HG02759 (cell line): ENCODE data around the gene PPFIA2.

Experiments used
- ATAC-seq: cut with Tn5 transposase; IDR thresholded peaks from one replicate; pipeline ENCODE4 v1.9.1; 2021; ENCODE audit warnings: mild to moderate bottlenecking, moderate library complexity; ENCODE audit not compliant: unreplicated experiment

Gene PPFIA2

GRCh38 chr12:81465191-81465590 lies 294.0 kb downstream of the PPFIA2 start:
- no peak for ATAC-seq

DNA sequence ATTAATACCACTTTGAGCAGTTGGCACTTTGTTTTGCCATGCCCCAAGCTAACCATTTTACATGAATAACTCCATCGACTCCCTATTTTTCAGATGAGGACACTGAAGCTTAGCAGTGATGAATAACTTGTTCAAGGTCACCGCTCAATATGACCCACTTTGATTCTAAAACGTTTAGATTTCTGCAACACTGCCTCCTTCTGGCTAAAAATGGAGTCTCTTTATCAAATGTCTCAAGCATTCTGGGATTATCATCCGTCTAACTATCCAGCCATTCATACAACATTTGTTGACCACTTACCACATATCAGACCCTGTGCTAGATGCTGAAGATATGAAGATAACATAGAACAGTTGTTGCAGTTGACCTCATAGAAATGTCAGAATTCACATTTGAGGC lies 298.0 kb downstream of the PPFIA2 start:
- ATAC-seq, result no peak

DNA sequence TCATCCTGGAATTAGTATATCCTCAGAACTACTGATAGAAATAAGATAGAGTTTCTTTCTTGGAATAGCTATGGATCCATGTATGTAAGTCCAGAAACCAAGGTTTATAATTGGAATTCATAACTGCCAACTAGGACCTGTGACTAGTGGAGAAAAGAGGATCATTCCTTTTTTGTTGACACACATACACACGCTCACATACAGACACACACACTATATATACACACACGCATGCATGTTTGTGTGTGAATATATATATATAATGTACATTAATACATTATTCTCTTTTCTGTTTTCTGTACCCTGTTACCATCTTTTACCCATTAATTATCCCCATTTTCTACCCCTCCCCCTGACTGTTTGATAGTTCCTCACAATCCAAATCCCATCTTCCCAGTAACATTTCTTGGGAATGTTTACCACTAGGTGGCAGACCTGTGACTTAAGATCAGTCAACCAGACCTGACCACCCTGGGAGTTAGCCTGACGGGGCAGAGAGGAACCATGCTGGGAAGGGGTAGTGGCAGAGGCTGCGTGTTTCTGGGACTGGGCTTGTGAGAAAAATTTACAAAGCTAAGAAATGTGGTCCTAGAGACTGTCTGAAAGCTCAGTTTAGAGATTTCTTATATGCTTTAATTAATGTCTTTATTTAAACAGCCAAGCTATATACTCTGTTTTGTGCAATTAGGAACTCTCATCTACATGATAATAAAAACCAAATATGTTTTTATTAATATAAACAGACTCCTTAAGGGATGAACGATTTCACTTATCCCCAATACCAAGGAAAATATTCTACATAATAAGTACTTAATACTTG lies 308.0 kb downstream of the PPFIA2 start:
- no peak for ATAC-seq

GRCh38 chr12:81441629-81442028 lies 317.5 kb downstream of the PPFIA2 start:
- ATAC-seq, result no peak

DNA sequence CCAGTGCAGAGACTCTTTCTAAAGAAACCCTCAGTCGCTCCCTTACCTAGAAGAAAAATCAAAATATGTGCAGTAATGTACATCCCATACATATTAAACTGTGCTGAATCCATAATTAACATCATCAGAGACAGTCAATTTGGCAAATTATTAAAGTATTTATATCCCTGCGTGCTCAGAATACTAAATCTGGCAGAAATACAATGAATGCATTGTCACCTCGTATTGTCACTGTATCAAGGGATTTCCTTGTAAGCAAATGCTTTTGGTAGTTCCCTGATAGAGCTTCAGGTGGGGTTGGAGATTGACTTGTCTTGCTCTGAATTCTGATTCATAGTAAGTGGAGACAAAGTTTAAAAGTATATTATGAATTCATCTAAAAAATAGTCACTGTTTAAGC lies 319.1 kb downstream of the PPFIA2 start:
- no peak for ATAC-seq

DNA sequence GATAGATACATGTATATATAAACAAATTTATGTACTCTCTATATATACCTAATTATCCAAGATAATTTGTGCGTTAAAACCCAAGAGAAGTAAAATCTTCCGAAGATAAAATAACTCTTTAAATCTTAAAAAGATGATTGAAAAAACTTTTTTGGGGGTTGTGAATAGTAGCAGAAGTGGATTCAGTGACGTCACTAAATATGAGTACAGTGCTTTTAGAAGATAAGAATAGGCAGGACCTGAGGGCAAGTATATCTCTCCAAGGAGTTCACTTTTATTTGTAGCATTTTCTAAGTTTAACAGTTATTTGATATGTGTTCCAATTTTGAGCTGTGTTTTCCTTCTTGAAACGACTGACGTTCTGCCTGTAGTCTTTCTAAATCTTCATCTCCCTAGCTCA lies 319.8 kb downstream of the PPFIA2 start:
- no peak for ATAC-seq

DNA sequence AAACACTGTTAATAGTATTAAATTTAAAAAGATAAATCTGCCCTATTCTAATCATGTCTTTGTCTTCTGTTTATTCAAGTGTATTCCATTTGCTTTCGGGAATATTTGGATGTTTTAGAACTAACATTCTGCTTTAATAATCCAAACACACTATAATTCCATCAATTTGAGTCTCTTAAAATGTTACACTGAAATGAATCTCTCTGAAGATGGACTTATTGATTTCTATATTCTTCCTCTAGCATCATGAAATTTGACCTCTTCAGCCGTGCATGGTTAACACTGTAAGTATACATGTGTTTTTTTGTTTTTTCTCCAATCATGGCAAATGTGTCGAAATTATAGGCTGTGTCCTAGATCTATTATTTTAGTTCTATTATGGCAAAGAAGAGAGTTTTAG lies 342.1 kb downstream of the PPFIA2 start:
- no peak for ATAC-seq

GRCh38 chr12:81416571-81416970 lies 342.6 kb downstream of the PPFIA2 start:
- no peak for ATAC-seq

- ATAC-seq, result no peak
Measured at GRCh38 chr12:81414441-81414840, 344.7 kb downstream of the PPFIA2 start.

- ATAC-seq, result no peak
Measured at GRCh38 chr12:81412940-81413339, 346.2 kb downstream of the PPFIA2 start.

GRCh38 chr12:81403348-81403747 lies 355.8 kb downstream of the PPFIA2 start:
- ATAC-seq, result no peak

DNA sequence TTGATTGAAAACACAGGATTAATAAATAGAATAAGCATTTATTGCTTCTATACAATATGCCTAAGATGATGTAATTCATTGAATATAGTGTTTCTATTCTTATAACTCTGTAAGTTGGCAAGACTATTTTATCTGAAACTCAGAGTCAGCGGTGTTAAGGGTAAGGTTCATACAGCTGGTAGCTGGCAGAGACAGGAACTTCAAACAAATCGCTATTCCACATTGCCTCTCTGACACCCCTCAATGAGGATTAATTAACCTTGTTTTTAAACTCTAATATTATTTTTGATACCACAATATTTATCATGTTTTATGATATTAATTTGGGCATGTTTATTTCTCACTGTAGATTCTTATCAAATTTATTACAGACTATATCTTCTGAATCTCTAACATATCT lies 357.9 kb downstream of the PPFIA2 start:
- no peak for ATAC-seq

GRCh38 chr12:81400024-81400423 lies 359.1 kb downstream of the PPFIA2 start:
- ATAC-seq, result no peak

- ATAC-seq, result no peak
Measured at GRCh38 chr12:81395431-81395830, 363.7 kb downstream of the PPFIA2 start.

DNA sequence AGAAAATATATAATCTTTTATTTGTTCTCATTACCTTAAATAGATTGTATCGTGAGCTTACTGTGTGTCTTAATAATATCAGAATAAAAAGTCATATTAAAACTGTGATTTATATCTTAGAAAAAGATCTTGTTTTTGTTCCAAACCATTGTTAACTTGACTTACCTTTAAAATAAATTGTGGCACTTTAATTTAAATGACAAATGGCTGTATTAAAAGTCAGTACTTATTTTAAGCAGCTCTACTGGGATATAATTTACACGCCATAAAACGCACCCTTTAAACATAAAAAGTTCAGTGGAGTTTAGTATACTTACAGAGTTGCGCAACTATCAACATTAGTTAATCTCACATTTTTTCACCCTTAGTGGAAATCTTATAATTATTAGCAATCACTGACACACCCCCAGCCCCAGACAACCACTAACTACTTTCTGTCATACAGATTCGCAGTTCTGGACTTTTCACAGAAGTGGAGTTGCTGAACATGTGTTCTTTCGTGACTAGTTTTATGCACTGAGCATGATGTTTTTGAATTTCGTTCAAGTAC lies 369.5 kb downstream of the PPFIA2 start:
- no peak for ATAC-seq

GRCh38 chr12:81386101-81386500 lies 373.0 kb downstream of the PPFIA2 start:
- no peak for ATAC-seq

- no peak for ATAC-seq
Measured at GRCh38 chr12:81381951-81382350, 377.2 kb downstream of the PPFIA2 start.

GRCh38 chr12:81378601-81379285 lies 380.4 kb downstream of the PPFIA2 start:
- no peak for ATAC-seq

- no peak for ATAC-seq
Measured at GRCh38 chr12:81377771-81378170, 381.4 kb downstream of the PPFIA2 start.

DNA sequence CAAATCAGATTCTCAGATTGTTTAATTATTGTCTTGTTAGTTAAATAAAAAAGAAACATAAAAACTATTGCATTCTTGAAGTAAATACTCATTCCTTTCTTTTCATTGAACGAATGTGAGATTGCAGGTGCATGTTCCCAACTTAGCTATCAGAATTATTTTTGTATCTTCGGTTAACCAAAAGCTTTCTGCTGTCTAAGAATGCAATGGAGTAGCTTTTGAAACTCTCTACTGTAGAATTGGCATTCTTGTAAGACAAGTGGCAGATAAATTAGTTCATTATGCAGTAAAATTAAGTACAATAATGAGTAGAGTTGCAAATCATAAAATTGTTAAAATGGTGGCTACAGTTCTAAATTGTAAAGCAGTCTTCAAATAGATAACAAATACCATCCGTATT lies 383.2 kb downstream of the PPFIA2 start:
- no peak for ATAC-seq

DNA sequence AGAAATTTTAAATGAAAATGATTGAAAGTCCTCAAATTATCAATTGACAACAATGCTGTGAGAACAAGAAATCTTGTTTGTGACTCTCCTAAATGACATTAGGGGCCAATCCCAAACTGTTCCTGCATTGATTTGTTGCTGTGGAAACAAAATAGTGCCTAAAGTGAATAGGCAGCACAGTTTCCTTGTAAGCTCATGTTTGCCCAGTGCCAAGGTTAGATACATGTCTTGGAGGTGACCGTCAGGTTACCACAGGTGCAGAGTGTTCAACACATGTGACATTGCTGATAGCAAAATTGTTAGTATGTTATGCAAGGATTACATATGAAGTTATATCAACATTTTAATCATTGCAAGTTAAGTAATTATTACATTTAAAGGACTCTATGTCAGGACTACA lies 388.7 kb downstream of the PPFIA2 start:
- no peak for ATAC-seq

DNA sequence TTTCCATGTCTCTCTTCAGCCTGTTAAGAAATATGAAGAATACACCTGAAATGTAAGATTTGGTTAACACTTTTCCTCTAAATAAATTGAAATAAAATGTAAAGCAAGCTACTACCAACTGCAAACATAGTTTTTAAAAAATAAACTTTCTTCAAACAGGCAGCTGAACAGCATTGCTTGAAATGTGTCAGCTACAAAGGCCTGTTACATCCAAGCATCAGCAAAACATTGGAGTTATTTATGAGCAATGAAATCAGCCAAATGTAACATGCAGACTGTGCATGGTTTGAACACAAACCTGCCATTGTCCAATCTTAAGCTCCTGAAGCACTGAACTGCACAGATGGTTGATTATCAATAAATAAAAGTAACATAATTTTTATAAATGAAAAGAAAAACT lies 390.0 kb downstream of the PPFIA2 start:
- no peak for ATAC-seq
